ENCODE measurements around the gene PKD1.
"Not testable (repeated sequence)": the region's sequence is repeated elsewhere in the genome, so short reads cannot be mapped to it uniquely, and the experiment has no call there.

Gene PKD1

GRCh38 chr16:2135770-2136490, at the start of gene PKD1:
Gene PKD1, minus strand, starts transcription at chr16:2135898. Its CDS starts 209 bp downstream, at chr16:2135689.
- Histone ChIP-seq H3K27ac (peak within 1 kb of the TSS; percentile 79), H3K9ac (peak within 1 kb of the TSS; percentile 80), H3K4me2 (peak within 1 kb of the TSS; percentile 64), H3K4me3 (peak within 1 kb of the TSS; percentile 70), H3K4me1 (peaks cover 20% of the 10 kb centered on the region)
- H3K36me3 ChIP-seq, H3K9me3 ChIP-seq, H3K27me3 ChIP-seq, H4K20me1 ChIP-seq: not testable (repeated sequence)

GRCh38 chr16:2184962-2185361, 49.3 kb upstream of the PKD1 start:
- Histone ChIP-seq H3K9ac (no peak overlapping the region), H4K20me1 (peaks cover 42% of the 10 kb centered on the region), H3K36me3 (peaks cover 12% of the 10 kb centered on the region; the same call in 1 of the 2 replicates), H3K4me1 (peaks cover 42% of the 10 kb centered on the region), H3K27me3 (no peaks in the 10 kb centered on the region), H3K4me3 (no peak overlapping the region), H3K27ac (no peak overlapping the region), H3K4me2 (peak overlapping the region; percentile 86), H3K9me3 (no peaks in the 10 kb centered on the region)
- TF ChIP-seq Cebpa-rat (IDR thresholded peaks at IDR 0.05): no peak

GRCh38 chr16:2184346-2184745, 48.6 kb upstream of the PKD1 start:
- peaks cover 44% of the 10 kb centered on the region for H4K20me1 ChIP-seq
- no peak for TF ChIP-seq Cebpa-rat (IDR thresholded peaks at IDR 0.05)
- peak overlapping the region; percentile 60 for H3K27ac ChIP-seq
- H3K9ac ChIP-seq: peak overlapping the region; percentile 38
- no peaks in the 10 kb centered on the region for H3K9me3 ChIP-seq
- H3K4me3 ChIP-seq: peak overlapping the region; percentile 8; the same call in 1 of the 2 replicates
- no peaks in the 10 kb centered on the region for H3K27me3 ChIP-seq
- peaks cover 42% of the 10 kb centered on the region for H3K4me1 ChIP-seq
- H3K4me2 ChIP-seq: peak overlapping the region; percentile 86
- peaks cover 16% of the 10 kb centered on the region; the same call in 1 of the 2 replicates for H3K36me3 ChIP-seq

GRCh38 chr16:2183671-2184070, 48.0 kb upstream of the PKD1 start:
- Histone ChIP-seq H3K9me3 (no peaks in the 10 kb centered on the region), H3K4me2 (peak overlapping the region; percentile 86), H3K27me3 (no peaks in the 10 kb centered on the region), H3K36me3 (peaks cover 12% of the 10 kb centered on the region; the same call in 1 of the 2 replicates), H3K4me1 (peaks cover 42% of the 10 kb centered on the region), H4K20me1 (peaks cover 44% of the 10 kb centered on the region), H3K27ac (peak overlapping the region; percentile 60), H3K4me3 (peak overlapping the region; percentile 8; the same call in 1 of the 2 replicates), H3K9ac (peak overlapping the region; percentile 38)
- no peak for TF ChIP-seq Cebpa-rat (IDR thresholded peaks at IDR 0.05)

GRCh38 chr16:2181952-2182351, 46.3 kb upstream of the PKD1 start:
- H3K4me2 ChIP-seq: peak overlapping the region; percentile 86
- H3K36me3 ChIP-seq: peaks cover 23% of the 10 kb centered on the region
- peaks cover 7% of the 10 kb centered on the region for H3K9me3 ChIP-seq
- 0 out of 2 replicates have a peak overlapping the region, but pooled peaks have one; percentile 2 for H3K9ac ChIP-seq
- H4K20me1 ChIP-seq: peaks cover 51% of the 10 kb centered on the region
- peaks cover 42% of the 10 kb centered on the region for H3K4me1 ChIP-seq
- TF ChIP-seq Cebpa-rat (IDR thresholded peaks at IDR 0.05): no peak
- H3K27me3 ChIP-seq: no peaks in the 10 kb centered on the region
- no peak overlapping the region for H3K4me3 ChIP-seq
- H3K27ac ChIP-seq: no peak overlapping the region

- H3K9me3 ChIP-seq: peaks cover 7% of the 10 kb centered on the region
- peaks cover 51% of the 10 kb centered on the region for H4K20me1 ChIP-seq
- no peak for TF ChIP-seq Cebpa-rat (IDR thresholded peaks at IDR 0.05)
- H3K27me3 ChIP-seq: no peaks in the 10 kb centered on the region
- H3K4me1 ChIP-seq: peaks cover 42% of the 10 kb centered on the region
- H3K4me2 ChIP-seq: peak overlapping the region; percentile 86
- no peak overlapping the region for H3K27ac ChIP-seq
- H3K4me3 ChIP-seq: no peak overlapping the region
- no peak overlapping the region for H3K9ac ChIP-seq
- H3K36me3 ChIP-seq: peaks cover 30% of the 10 kb centered on the region
These were observed 45.5 kb upstream of the PKD1 start for GRCh38 chr16:2180962-2181923.

- H3K4me1 ChIP-seq: peaks cover 39% of the 10 kb centered on the region
- H3K36me3 ChIP-seq: peaks cover 38% of the 10 kb centered on the region
These were observed 44.8 kb upstream of the PKD1 start for GRCh38 chr16:2180461-2180860.

GRCh38 chr16:2179576-2179975, 43.9 kb upstream of the PKD1 start:
- TF ChIP-seq Cebpa-rat (IDR thresholded peaks at IDR 0.05): no peak

More at GRCh38 chr16:2180461-2180860, 44.8 kb upstream of the PKD1 start:
- Histone ChIP-seq H3K27ac (no peak overlapping the region), H4K20me1 (peaks cover 48% of the 10 kb centered on the region), H3K4me3 (no peak overlapping the region), H3K9me3 (peaks cover 7% of the 10 kb centered on the region), H3K9ac (no peak overlapping the region), H3K4me2 (no peak overlapping the region), H3K27me3 (no peaks in the 10 kb centered on the region)
- TF ChIP-seq Cebpa-rat (IDR thresholded peaks at IDR 0.05): no peak

GRCh38 chr16:2179107-2179501, 43.4 kb upstream of the PKD1 start:
- Histone ChIP-seq H3K27me3 (no peaks in the 10 kb centered on the region), H3K9me3 (peaks cover 7% of the 10 kb centered on the region), H3K4me2 (no peak overlapping the region), H3K36me3 (peaks cover 51% of the 10 kb centered on the region), H3K9ac (no peak overlapping the region), H3K27ac (no peak overlapping the region), H3K4me3 (no peak overlapping the region), H3K4me1 (peaks cover 25% of the 10 kb centered on the region), H4K20me1 (peaks cover 35% of the 10 kb centered on the region)
- no peak for TF ChIP-seq Cebpa-rat (IDR thresholded peaks at IDR 0.05)

More at GRCh38 chr16:2179576-2179975, 43.9 kb upstream of the PKD1 start:
- peaks cover 30% of the 10 kb centered on the region for H3K4me1 ChIP-seq
- no peak overlapping the region for H3K9ac ChIP-seq
- no peak overlapping the region for H3K4me3 ChIP-seq
- H3K4me2 ChIP-seq: no peak overlapping the region
- peaks cover 46% of the 10 kb centered on the region for H3K36me3 ChIP-seq
- H3K27me3 ChIP-seq: no peaks in the 10 kb centered on the region
- H3K9me3 ChIP-seq: peaks cover 7% of the 10 kb centered on the region
- no peak overlapping the region for H3K27ac ChIP-seq
- peaks cover 40% of the 10 kb centered on the region for H4K20me1 ChIP-seq

All from BLaER1 (cell line).